BLaER1 (cell line): ENCODE data around the gene P3R3URF.

Experiments
- H3K27ac ChIP-seq: shearing (Covaris generic); formaldehyde crosslinking; 2 replicates; pipeline ENCODE4 v1.8.1; 2022
- H3K27me3 ChIP-seq: shearing (Covaris generic); formaldehyde crosslinking; 2 replicates; pipeline ENCODE4 v1.8.1; 2022
- H3K36me3 ChIP-seq: shearing (Covaris generic); formaldehyde crosslinking; 2 replicates; pipeline ENCODE4 v1.8.1; 2022
- H3K4me1 ChIP-seq: shearing (Covaris generic); formaldehyde crosslinking; 2 replicates; pipeline ENCODE4 v1.8.1; 2022
- H3K4me2 ChIP-seq: shearing (Covaris generic); formaldehyde crosslinking; 2 replicates; pipeline ENCODE4 v1.8.1; 2022
- H3K4me3 ChIP-seq: shearing (Covaris generic); formaldehyde crosslinking; 2 replicates; pipeline ENCODE4 v1.8.1; 2022
- H3K9ac ChIP-seq: shearing (Covaris generic); formaldehyde crosslinking; 2 replicates; pipeline ENCODE4 v1.8.1; 2022
- H3K9me3 ChIP-seq: shearing (Covaris generic); formaldehyde crosslinking; 2 replicates; pipeline ENCODE4 v1.8.1; 2022
- H4K20me1 ChIP-seq: shearing (Covaris generic); formaldehyde crosslinking; 2 replicates; pipeline ENCODE4 v1.8.1; 2022
- Cebpa-rat ChIP-seq: shearing (Covaris generic); IDR thresholded peaks from 2 replicates; pipeline ENCODE4 v1.8.1; 2022

The P3R3URF gene

GRCh38 chr1:46186076-46186475, 9.8 kb upstream of the P3R3URF start:
- Histone ChIP-seq H3K4me1 (peaks cover 25% of the 10 kb centered on the region), H3K27ac (no peak overlapping the region), H3K9ac (no peak overlapping the region), H3K4me3 (no peak overlapping the region), H3K4me2 (no peak overlapping the region), H4K20me1 (no peaks in the 10 kb centered on the region), H3K27me3 (no peaks in the 10 kb centered on the region), H3K9me3 (no peaks in the 10 kb centered on the region), H3K36me3 (peaks cover 38% of the 10 kb centered on the region)
- TF ChIP-seq Cebpa-rat = no peak

GRCh38 chr1:46184920-46185658, 8.8 kb upstream of the P3R3URF start:
- H3K27me3 ChIP-seq = no peaks in the 10 kb centered on the region
- H3K4me3 ChIP-seq = no peak overlapping the region
- no peaks in the 10 kb centered on the region for H3K9me3 ChIP-seq
- peaks cover 29% of the 10 kb centered on the region for H3K36me3 ChIP-seq
- no peak overlapping the region for H3K4me2 ChIP-seq
- H4K20me1 ChIP-seq = no peaks in the 10 kb centered on the region
- H3K27ac ChIP-seq = no peak overlapping the region
- H3K9ac ChIP-seq = no peak overlapping the region
- H3K4me1 ChIP-seq = peaks cover 25% of the 10 kb centered on the region
- no peak for TF ChIP-seq Cebpa-rat

- Histone ChIP-seq H3K4me1 (peaks cover 29% of the 10 kb centered on the region), H3K9me3 (no peaks in the 10 kb centered on the region), H3K27ac (no peak overlapping the region), H3K4me2 (no peak overlapping the region), H3K36me3 (peaks cover 18% of the 10 kb centered on the region), H3K9ac (no peak overlapping the region), H3K4me3 (no peak overlapping the region), H4K20me1 (no peaks in the 10 kb centered on the region), H3K27me3 (no peaks in the 10 kb centered on the region)
- TF ChIP-seq Cebpa-rat = no peak
Measured at GRCh38 chr1:46183926-46184557, 7.8 kb upstream of the P3R3URF start.

- Histone ChIP-seq H3K4me2 (no peak overlapping the region), H3K36me3 (peaks cover 12% of the 10 kb centered on the region; the same call in 1 of the 2 replicates), H3K27ac (no peak overlapping the region), H4K20me1 (no peaks in the 10 kb centered on the region), H3K27me3 (no peaks in the 10 kb centered on the region), H3K9ac (no peak overlapping the region), H3K9me3 (no peaks in the 10 kb centered on the region), H3K4me3 (no peak overlapping the region), H3K4me1 (peaks cover 24% of the 10 kb centered on the region)
- TF ChIP-seq Cebpa-rat = no peak
Measured at GRCh38 chr1:46183079-46183847, 7.0 kb upstream of the P3R3URF start.

- no peaks in the 10 kb centered on the region for H3K36me3 ChIP-seq
- H3K9me3 ChIP-seq = no peaks in the 10 kb centered on the region
- H3K4me3 ChIP-seq = no peak overlapping the region
- peak overlapping the region; percentile 46; the same call in 1 of the 2 replicates for H3K9ac ChIP-seq
- H4K20me1 ChIP-seq = no peaks in the 10 kb centered on the region
- peaks cover 20% of the 10 kb centered on the region for H3K4me1 ChIP-seq
- no peak overlapping the region for H3K27ac ChIP-seq
- no peak for TF ChIP-seq Cebpa-rat
- H3K4me2 ChIP-seq = peak overlapping the region; percentile 15
- no peaks in the 10 kb centered on the region for H3K27me3 ChIP-seq
Measured at GRCh38 chr1:46181343-46182260, 5.3 kb upstream of the P3R3URF start.

GRCh38 chr1:46180082-46180616, 3.9 kb upstream of the P3R3URF start:
- TF ChIP-seq Cebpa-rat = no peak
- Histone ChIP-seq H3K4me3 (no peak overlapping the region), H3K27me3 (no peaks in the 10 kb centered on the region), H3K36me3 (no peaks in the 10 kb centered on the region), H3K4me2 (no peak overlapping the region), H3K9ac (0 out of 2 replicates have a peak overlapping the region, but pooled peaks have one; percentile 10), H3K4me1 (peaks cover 27% of the 10 kb centered on the region), H3K9me3 (no peaks in the 10 kb centered on the region), H4K20me1 (no peaks in the 10 kb centered on the region), H3K27ac (no peak overlapping the region)

- no peak overlapping the region for H3K4me3 ChIP-seq
- H3K27me3 ChIP-seq = no peaks in the 10 kb centered on the region
- H3K9me3 ChIP-seq = no peaks in the 10 kb centered on the region
- H4K20me1 ChIP-seq = no peaks in the 10 kb centered on the region
- TF ChIP-seq Cebpa-rat = no peak
- no peak overlapping the region for H3K27ac ChIP-seq
- H3K9ac ChIP-seq = no peak overlapping the region
- H3K4me2 ChIP-seq = peak overlapping the region; percentile 43
- H3K36me3 ChIP-seq = no peaks in the 10 kb centered on the region
- peaks cover 27% of the 10 kb centered on the region for H3K4me1 ChIP-seq
Measured at GRCh38 chr1:46179138-46180081, 3.1 kb upstream of the P3R3URF start.

GRCh38 chr1:46175243-46175642, 1.0 kb downstream of the P3R3URF start:
- no peak overlapping the region for H3K27ac ChIP-seq

More at GRCh38 chr1:46175243-46175642, 1.0 kb downstream of the P3R3URF start:
- H3K4me2 ChIP-seq = no peak overlapping the region
- H3K4me1 ChIP-seq = peaks cover 54% of the 10 kb centered on the region
- H3K9ac ChIP-seq = no peak overlapping the region
- H4K20me1 ChIP-seq = no peaks in the 10 kb centered on the region
- no peak overlapping the region for H3K4me3 ChIP-seq
- no peak for TF ChIP-seq Cebpa-rat
- no peaks in the 10 kb centered on the region for H3K36me3 ChIP-seq
- no peaks in the 10 kb centered on the region for H3K27me3 ChIP-seq
- no peaks in the 10 kb centered on the region for H3K9me3 ChIP-seq
